ENCODE data around the gene AP5M1. TPM values are rescaled to one million over a fixed set of nuclear protein-coding genes. Genes with fewer than 3 reads are reported as not detected.
"Not testable (repeated sequence)": the region's sequence is repeated elsewhere in the genome, so short reads cannot be mapped to it uniquely, and the experiment has no call there.

AP5M1 gene
- polyA plus RNA-seq, 1 donor from 2014 or later = 40.0 TPM

DNA sequence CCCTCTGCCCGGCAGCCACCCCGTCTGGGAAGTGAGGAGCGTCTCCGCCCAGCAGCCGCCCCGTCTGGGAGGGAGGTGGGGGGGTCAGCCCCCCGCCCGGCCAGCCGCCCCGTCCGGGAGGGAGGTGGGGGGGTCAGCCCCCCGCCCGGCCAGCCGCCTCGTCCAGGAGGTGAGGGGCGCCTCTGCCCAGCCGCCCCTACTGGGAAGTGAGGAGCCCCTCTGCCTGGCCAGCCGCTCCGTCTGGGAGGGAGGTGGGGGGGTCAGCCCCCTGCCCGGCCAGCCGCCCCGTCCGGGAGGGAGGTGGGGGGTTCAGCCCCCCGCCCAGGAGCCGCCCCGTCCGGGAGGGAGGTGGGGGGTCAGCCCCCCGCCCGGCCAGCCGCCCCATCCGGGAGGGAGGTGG lies 65.0 kb downstream of the AP5M1 start:
- H4K20me1 ChIP-seq (ENCODE audit: insufficient read depth); H3K9ac ChIP-seq (ENCODE audit: low read length); H2AFZ ChIP-seq (ENCODE audit: low read depth, low read length); H3K9me2 ChIP-seq (ENCODE audit: insufficient read depth, low read length); H3K27me3 ChIP-seq (ENCODE audit: insufficient read depth, low read depth, low read length); H3K79me2 ChIP-seq (replicated peaks; ENCODE audit: insufficient read depth, low read length); H3K4me2 ChIP-seq (ENCODE audit: low read length); H3K4me3 ChIP-seq (ENCODE audit: low read length); H3F3A ChIP-seq (ENCODE audit: insufficient read depth, low read length, poor library complexity, severe bottlenecking); H3K36me3 ChIP-seq (ENCODE audit: insufficient read depth, low read length); H3K27ac ChIP-seq (ENCODE audit: low read length); H3K9me3 ChIP-seq (ENCODE audit: low read length): not testable (repeated sequence)

DNA sequence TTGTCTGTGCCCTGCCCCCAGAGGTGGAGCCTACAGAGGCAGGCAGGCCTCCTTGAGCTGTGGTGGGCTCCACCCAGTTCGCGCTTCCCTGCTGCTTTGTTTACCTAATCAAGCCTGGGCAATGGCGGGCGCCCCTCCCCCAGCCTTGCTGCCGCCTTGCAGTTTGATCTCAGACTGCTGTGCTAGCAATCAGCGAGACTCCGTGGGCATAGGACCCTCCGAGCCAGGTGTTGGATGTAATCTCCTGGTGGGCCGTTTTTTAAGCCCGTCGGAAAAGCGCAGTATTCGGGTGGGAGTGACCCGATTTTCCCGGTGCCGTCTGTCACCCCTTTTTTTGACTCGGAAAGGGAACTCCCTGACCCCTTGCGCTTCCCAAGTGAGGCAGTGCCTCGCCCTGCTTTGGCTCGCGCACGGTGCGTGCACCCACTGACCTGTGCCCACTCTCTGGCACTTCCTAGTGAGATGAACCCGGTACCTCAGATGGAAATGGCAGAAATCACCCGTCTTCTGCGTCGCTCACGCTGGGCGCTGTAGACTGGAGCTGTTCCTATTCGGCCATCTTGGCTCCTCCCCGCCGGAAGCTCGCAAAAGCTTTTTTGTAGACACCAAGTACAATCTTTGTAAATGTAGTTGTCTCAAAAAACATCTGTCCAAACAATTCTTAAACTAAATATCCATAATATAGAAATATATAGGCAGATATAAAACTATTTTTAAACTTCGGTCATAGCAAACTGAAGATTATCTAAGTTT lies 75.0 kb downstream of the AP5M1 start:
- not testable (repeated sequence) for H3K9me2 ChIP-seq (ENCODE audit: insufficient read depth, low read length); H3K4me2 ChIP-seq (ENCODE audit: low read length); H3K9ac ChIP-seq (ENCODE audit: low read length); H4K20me1 ChIP-seq (ENCODE audit: insufficient read depth); H3F3A ChIP-seq (ENCODE audit: insufficient read depth, low read length, poor library complexity, severe bottlenecking); H3K79me2 ChIP-seq (replicated peaks; ENCODE audit: insufficient read depth, low read length); H3K9me3 ChIP-seq (ENCODE audit: low read length); H3K36me3 ChIP-seq (ENCODE audit: insufficient read depth, low read length); H3K27ac ChIP-seq (ENCODE audit: low read length); H2AFZ ChIP-seq (ENCODE audit: low read depth, low read length); H3K27me3 ChIP-seq (ENCODE audit: insufficient read depth, low read depth, low read length); H3K4me3 ChIP-seq (ENCODE audit: low read length)

DNA sequence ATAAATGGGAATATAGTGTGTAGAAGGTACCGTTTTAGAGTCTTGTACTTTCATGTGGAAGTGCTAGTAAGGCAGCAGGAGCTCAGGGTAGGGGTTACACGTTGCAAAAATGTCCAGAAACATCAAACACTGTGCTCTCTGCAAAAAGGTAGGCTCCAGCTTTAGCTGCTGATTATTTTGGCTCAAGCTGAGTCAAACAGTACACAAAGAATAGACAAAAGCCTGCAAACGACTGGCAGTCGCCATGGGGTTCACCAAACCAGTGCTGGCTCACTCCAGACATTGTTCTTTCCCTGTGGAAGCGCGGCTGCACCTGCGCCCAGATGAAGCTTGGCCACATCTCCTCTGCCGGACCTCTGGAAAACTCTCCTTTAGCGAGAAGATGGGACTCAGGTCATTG lies 76.3 kb downstream of the AP5M1 start:
- Histone ChIP-seq H2AFZ (ENCODE audit: low read depth, low read length) (no peak overlapping the region), H4K20me1 (ENCODE audit: insufficient read depth) (no peaks in the 10 kb centered on the region), H3F3A (ENCODE audit: insufficient read depth, low read length, poor library complexity, severe bottlenecking) (no peaks in the 10 kb centered on the region), H3K9me2 (ENCODE audit: insufficient read depth, low read length) (no peaks in the 10 kb centered on the region), H3K79me2 (replicated peaks; ENCODE audit: insufficient read depth, low read length) (no peaks in the 10 kb centered on the region), H3K4me2 (ENCODE audit: low read length) (no peak overlapping the region), H3K9ac (ENCODE audit: low read length) (no peak overlapping the region), H3K4me3 (ENCODE audit: low read length) (no peak overlapping the region), H3K27me3 (ENCODE audit: insufficient read depth, low read depth, low read length) (no peaks in the 10 kb centered on the region), H3K36me3 (ENCODE audit: insufficient read depth, low read length) (no peaks in the 10 kb centered on the region), H3K9me3 (ENCODE audit: low read length) (no peaks in the 10 kb centered on the region), H3K27ac (ENCODE audit: low read length) (no peak overlapping the region)
- TF ChIP-seq, protein P1, sequence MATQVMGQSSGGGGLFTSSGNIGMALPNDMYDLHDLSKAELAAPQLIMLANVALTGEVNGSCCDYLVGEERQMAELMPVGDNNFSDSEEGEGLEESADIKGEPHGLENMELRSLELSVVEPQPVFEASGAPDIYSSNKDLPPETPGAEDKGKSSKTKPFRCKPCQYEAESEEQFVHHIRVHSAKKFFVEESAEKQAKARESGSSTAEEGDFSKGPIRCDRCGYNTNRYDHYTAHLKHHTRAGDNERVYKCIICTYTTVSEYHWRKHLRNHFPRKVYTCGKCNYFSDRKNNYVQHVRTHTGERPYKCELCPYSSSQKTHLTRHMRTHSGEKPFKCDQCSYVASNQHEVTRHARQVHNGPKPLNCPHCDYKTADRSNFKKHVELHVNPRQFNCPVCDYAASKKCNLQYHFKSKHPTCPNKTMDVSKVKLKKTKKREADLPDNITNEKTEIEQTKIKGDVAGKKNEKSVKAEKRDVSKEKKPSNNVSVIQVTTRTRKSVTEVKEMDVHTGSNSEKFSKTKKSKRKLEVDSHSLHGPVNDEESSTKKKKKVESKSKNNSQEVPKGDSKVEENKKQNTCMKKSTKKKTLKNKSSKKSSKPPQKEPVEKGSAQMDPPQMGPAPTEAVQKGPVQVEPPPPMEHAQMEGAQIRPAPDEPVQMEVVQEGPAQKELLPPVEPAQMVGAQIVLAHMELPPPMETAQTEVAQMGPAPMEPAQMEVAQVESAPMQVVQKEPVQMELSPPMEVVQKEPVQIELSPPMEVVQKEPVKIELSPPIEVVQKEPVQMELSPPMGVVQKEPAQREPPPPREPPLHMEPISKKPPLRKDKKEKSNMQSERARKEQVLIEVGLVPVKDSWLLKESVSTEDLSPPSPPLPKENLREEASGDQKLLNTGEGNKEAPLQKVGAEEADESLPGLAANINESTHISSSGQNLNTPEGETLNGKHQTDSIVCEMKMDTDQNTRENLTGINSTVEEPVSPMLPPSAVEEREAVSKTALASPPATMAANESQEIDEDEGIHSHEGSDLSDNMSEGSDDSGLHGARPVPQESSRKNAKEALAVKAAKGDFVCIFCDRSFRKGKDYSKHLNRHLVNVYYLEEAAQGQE (IDR thresholded peaks at IDR 0.05; ENCODE audit: borderline replicate concordance) = no peak
- TF ChIP-seq TAF1 (IDR thresholded peaks at IDR 0.05; ENCODE audit: low read depth) = no peak

DNA sequence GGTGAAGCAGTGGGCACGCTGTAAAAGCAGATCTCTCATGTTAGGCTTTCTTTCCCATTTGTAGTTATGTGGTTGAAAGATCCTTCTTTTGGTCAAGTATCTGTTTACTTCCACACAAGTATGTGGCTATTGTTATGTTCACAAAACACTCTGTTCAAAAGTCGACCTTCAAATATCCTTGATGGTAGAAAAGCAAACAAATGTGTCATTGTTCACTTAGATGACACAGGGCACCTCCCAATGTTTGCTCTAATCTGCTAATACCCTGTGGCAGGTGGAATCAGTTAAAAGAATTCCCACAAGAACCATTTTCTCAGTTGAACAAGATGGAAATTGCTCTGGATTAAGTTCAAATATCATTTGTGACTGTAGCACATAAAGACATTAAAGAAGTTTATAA lies 78.0 kb downstream of the AP5M1 start:
- Histone ChIP-seq H3K9me3 (ENCODE audit: low read length) (no peaks in the 10 kb centered on the region), H3K4me3 (ENCODE audit: low read length) (no peak overlapping the region), H3K79me2 (replicated peaks; ENCODE audit: insufficient read depth, low read length) (no peaks in the 10 kb centered on the region), H3K4me2 (ENCODE audit: low read length) (no peak overlapping the region), H3K27me3 (ENCODE audit: insufficient read depth, low read depth, low read length) (no peaks in the 10 kb centered on the region), H4K20me1 (ENCODE audit: insufficient read depth) (no peaks in the 10 kb centered on the region), H3F3A (ENCODE audit: insufficient read depth, low read length, poor library complexity, severe bottlenecking) (no peaks in the 10 kb centered on the region), H3K36me3 (ENCODE audit: insufficient read depth, low read length) (no peaks in the 10 kb centered on the region), H2AFZ (ENCODE audit: low read depth, low read length) (no peak overlapping the region), H3K27ac (ENCODE audit: low read length) (no peak overlapping the region), H3K9ac (ENCODE audit: low read length) (no peak overlapping the region), H3K9me2 (ENCODE audit: insufficient read depth, low read length) (peaks cover 4% of the 10 kb centered on the region)
- no peak for TF ChIP-seq TAF1 (IDR thresholded peaks at IDR 0.05; ENCODE audit: low read depth)
- TF ChIP-seq EZH2 (IDR thresholded peaks at IDR 0.05; ENCODE audit: borderline replicate concordance, insufficient read depth, low read length, poor library complexity, severe bottlenecking) = no peak
- TF ChIP-seq POLR2AphosphoS5 (IDR thresholded peaks at IDR 0.05) = no peak
- TF ChIP-seq, protein P1 (IDR thresholded peaks at IDR 0.05; ENCODE audit: borderline replicate concordance) = no peak
- TF ChIP-seq SMC3 (conservative IDR thresholded peaks at IDR 0.05; ENCODE audit: poor library complexity) = no peak

Measured in neural cell (in vitro differentiated cells).